Neural progenitor cell (in vitro differentiated cells): ENCODE data around the gene SFT2D3. TPM values are rescaled to one million over a fixed set of nuclear protein-coding genes. Genes with fewer than 3 reads are reported as not detected.

ENCODE experiments used
- DNase-seq: peaks from one replicate; pipeline ENCODE4 v3.0.0-alpha.2; 2016; ENCODE audit warnings: low spot score
- H2AFZ ChIP-seq: fragments of 200-600 bp; sonication (generic); replicated peaks from 2 replicates; pipeline ENCODE4 v1.6.1; 2016; ENCODE audit warnings: antibody characterized with exemption
- H3F3A ChIP-seq: fragments of 200-600 bp; sonication (generic); 2 replicates; pipeline ENCODE4 v1.6.1; 2016; ENCODE audit warnings: antibody characterized with exemption, low read depth
- H3K27ac ChIP-seq: fragments of 200-600 bp; sonication (generic); 2 replicates; pipeline ENCODE4 v1.5.1; 2016; ENCODE audit warnings: mild to moderate bottlenecking
- H3K27me3 ChIP-seq: fragments of 200-600 bp; sonication (generic); 2 replicates; pipeline ENCODE4 v1.6.1; 2016; ENCODE audit warnings: mild to moderate bottlenecking, moderate library complexity
- H3K36me3 ChIP-seq: fragments of 200-600 bp; sonication (generic); 2 replicates; pipeline ENCODE4 v1.5.1; 2016
- H3K4me1 ChIP-seq: fragments of 200-600 bp; sonication (generic); 2 replicates; pipeline ENCODE4 v1.6.1; 2016; ENCODE audit warnings: mixed run types
- H3K4me2 ChIP-seq: fragments of 200-600 bp; sonication (generic); 2 replicates; pipeline ENCODE4 v1.6.1; 2016
- H3K4me3 ChIP-seq: fragments of 200-600 bp; sonication (generic); 2 replicates; pipeline ENCODE4 v1.5.1; 2016
- H3K79me2 ChIP-seq: fragments of 200-600 bp; sonication (generic); 2 replicates; pipeline ENCODE4 v1.6.1; 2016; ENCODE audit warnings: low read depth
- H3K9ac ChIP-seq: fragments of 200-600 bp; sonication (generic); 2 replicates; pipeline ENCODE4 v1.6.1; 2016
- H3K9me3 ChIP-seq: fragments of 200-600 bp; sonication (generic); 2 replicates; pipeline ENCODE4 v1.5.1; 2016; ENCODE audit warnings: low read depth
- H4K20me1 ChIP-seq: fragments of 200-600 bp; sonication (generic); 2 replicates; pipeline ENCODE4 v1.6.1; 2016; ENCODE audit warnings: low read depth
- H3K27ac Mint-ChIP-seq: 3 replicates; pipeline ENCODE4 v1.8.0; 2021; ENCODE audit warnings: mixed read lengths
- H3K27me3 Mint-ChIP-seq: 2 replicates; pipeline ENCODE4 v1.8.0; 2022; ENCODE audit warnings: low read depth, mild to moderate bottlenecking, inconsistent platforms, moderate library complexity, mixed read lengths; ENCODE audit not compliant: insufficient read depth
- H3K36me3 Mint-ChIP-seq: 3 replicates; pipeline ENCODE4 v1.8.0; 2021; ENCODE audit warnings: mixed read lengths
- H3K4me1 Mint-ChIP-seq: 3 replicates; pipeline ENCODE4 v1.8.0; 2021; ENCODE audit warnings: mixed read lengths
- H3K4me3 Mint-ChIP-seq: 3 replicates; pipeline ENCODE4 v1.8.0; 2021; ENCODE audit warnings: mild to moderate bottlenecking, moderate library complexity, mixed read lengths
- H3K9me3 Mint-ChIP-seq: 3 replicates; pipeline ENCODE4 v1.8.0; 2020; ENCODE audit warnings: mixed read lengths
- CTCF ChIP-seq: fragments of 200-600 bp; sonication (generic); IDR thresholded peaks from 2 replicates; pipeline ENCODE4 v1.5.1; 2017; ENCODE audit warnings: antibody characterized with exemption, mild to moderate bottlenecking
- EZH2 ChIP-seq: fragments of 200-600 bp; sonication (generic); IDR thresholded peaks from 2 replicates; pipeline ENCODE4 v1.6.1; 2017; ENCODE audit warnings: antibody characterized with exemption, mild to moderate bottlenecking, moderate library complexity
- EZH2phosphoT487 ChIP-seq: fragments of 200-600 bp; sonication (generic); IDR thresholded peaks from 2 replicates; pipeline ENCODE4 v1.6.1; 2017; ENCODE audit warnings: antibody characterized with exemption
- total RNA-seq: library from RNA; depleted of rRNA; stranded (reverse); fragments of >200 nt; gene quantifications from 2 replicates; pipeline ENCODE4 v1.2.3, GENCODE V29; 2015; ENCODE audit warnings: low replicate concordance

SFT2D3 gene
- total RNA-seq, 1 donor from 2014 or later, result 30.6 TPM

GRCh38 chr2:127700527-127701192 is 637 bp upstream of the SFT2D3 start:
- Histone ChIP-seq H3K36me3 (peaks cover 2% of the 10 kb centered on the region), H3K27ac (peak overlapping the region; percentile 11), H4K20me1 (peaks cover 29% of the 10 kb centered on the region), H3K9me3 (no peaks in the 10 kb centered on the region), H3F3A (peaks cover 40% of the 10 kb centered on the region), H3K27me3 (peaks cover 2% of the 10 kb centered on the region), H3K4me3 (peak overlapping the region; percentile 84), H3K4me1 (peaks cover 29% of the 10 kb centered on the region), H2AFZ (peak overlapping the region; percentile 71), H3K9ac (no peak overlapping the region), H3K79me2 (peaks cover 32% of the 10 kb centered on the region), H3K4me2 (peak overlapping the region; percentile 82)
- Mint-ChIP-seq H3K4me1 (peaks cover 20% of the 10 kb centered on the region), H3K4me3 (peak overlapping the region; percentile 94), H3K9me3 (peaks cover 2% of the 10 kb centered on the region), H3K36me3 (peaks cover 11% of the 10 kb centered on the region), H3K27me3 (peaks cover 2% of the 10 kb centered on the region), H3K27ac (peak overlapping the region; percentile 99)
- TF ChIP-seq EZH2phosphoT487 (no peak), EZH2 (peak; percentile 34)
- peak; percentile 77 for DNase-seq

DNA sequence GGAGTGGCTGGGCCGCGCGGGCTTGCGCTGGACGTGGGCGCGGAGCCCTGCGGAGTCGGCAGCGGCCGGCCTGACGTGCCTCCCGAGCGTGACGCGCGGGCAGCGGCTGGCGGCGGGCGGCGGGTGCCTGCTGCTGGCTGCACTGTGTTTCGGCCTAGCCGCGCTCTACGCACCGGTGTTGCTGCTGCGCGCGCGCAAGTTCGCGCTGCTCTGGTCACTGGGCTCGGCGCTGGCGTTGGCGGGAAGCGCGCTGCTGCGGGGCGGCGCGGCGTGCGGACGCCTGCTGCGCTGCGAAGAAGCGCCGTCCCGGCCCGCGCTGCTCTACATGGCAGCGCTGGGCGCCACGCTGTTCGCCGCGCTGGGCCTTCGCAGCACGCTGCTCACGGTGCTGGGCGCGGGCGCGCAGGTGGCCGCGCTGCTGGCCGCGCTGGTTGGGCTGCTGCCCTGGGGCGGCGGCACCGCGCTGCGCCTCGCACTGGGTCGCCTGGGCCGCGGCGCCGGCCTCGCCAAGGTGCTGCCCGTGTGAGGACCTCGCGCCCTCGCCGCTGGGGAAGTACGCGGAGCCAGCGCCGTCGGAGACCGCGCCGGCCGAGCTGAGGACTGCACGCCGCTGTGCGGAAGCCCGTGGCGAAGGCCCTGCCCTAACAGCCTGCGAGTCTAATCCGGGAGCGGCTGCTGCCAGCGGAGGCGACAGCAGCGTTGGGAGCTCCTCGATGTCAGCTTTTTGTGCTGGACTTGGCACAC is 526 bp downstream of the SFT2D3 start:
- H2AFZ ChIP-seq, result peak overlapping the region; percentile 59
- H3K27ac ChIP-seq, result peak overlapping the region; percentile 93
- peaks cover 2% of the 10 kb centered on the region for H3K9me3 Mint-ChIP-seq

DNA sequence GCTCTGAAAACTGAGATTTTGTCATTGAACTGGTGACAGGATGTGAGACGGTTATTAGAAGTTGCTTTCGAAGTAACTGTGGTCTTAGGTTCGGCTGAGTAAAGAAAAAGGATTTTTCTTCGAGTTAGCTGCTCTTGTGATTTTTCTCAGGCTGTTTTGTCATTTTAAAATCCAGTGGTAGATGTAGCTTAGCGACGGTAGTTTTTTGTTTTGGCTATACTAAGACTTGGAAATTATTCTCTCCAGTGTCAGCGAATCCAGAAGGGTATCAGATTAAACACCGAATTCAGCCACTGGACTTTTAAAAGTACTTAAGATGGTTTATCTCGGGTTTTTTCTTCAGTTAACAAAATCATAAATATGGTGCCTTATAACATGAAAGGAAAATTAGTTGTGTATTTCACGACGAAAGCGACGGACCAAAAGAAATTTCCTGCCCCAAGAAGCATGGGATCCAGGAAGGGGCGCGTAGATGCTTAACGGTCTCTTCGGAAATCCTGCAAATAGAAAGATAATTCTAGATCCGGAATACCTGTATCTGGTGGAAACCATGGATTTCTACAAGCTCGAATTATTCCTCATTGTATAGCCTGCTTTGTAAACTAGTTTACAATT is 1.2 kb downstream of the SFT2D3 start:
- peaks cover 15% of the 10 kb centered on the region for H3K36me3 Mint-ChIP-seq
- Histone ChIP-seq H4K20me1 (peaks cover 29% of the 10 kb centered on the region), H3K9ac (peak overlapping the region; percentile 5), H3K9me3 (no peaks in the 10 kb centered on the region), H3K36me3 (peaks cover 5% of the 10 kb centered on the region), H3K79me2 (peaks cover 32% of the 10 kb centered on the region), H3K27ac (peak overlapping the region; percentile 93), H3K4me2 (peak overlapping the region; percentile 82), H3K4me1 (peaks cover 29% of the 10 kb centered on the region), H3K27me3 (no peaks in the 10 kb centered on the region), H3F3A (peaks cover 43% of the 10 kb centered on the region), H3K4me3 (peak overlapping the region; percentile 84), H2AFZ (no peak overlapping the region)
- peak overlapping the region; percentile 64 for H3K27ac Mint-ChIP-seq
- no peak for DNase-seq
- H3K27me3 Mint-ChIP-seq, result no peaks in the 10 kb centered on the region
- H3K4me1 Mint-ChIP-seq, result peaks cover 20% of the 10 kb centered on the region
- H3K4me3 Mint-ChIP-seq, result peak overlapping the region; percentile 89
- no peak for TF ChIP-seq EZH2
- TF ChIP-seq CTCF, result no peak
- no peak for TF ChIP-seq EZH2phosphoT487
- H3K9me3 Mint-ChIP-seq, result peaks cover 2% of the 10 kb centered on the region

More for the DNA sequence above, 526 bp downstream of the SFT2D3 start:
- Histone ChIP-seq H3K9ac (peak overlapping the region; percentile 66), H3F3A (peaks cover 43% of the 10 kb centered on the region), H3K79me2 (peaks cover 32% of the 10 kb centered on the region), H4K20me1 (peaks cover 29% of the 10 kb centered on the region), H3K4me1 (peaks cover 29% of the 10 kb centered on the region), H3K27me3 (no peaks in the 10 kb centered on the region), H3K36me3 (peaks cover 5% of the 10 kb centered on the region), H3K4me3 (peak overlapping the region; percentile 84), H3K4me2 (peak overlapping the region; percentile 82), H3K9me3 (no peaks in the 10 kb centered on the region)
- peak; percentile 89 for DNase-seq
- peak overlapping the region; percentile 94 for H3K4me3 Mint-ChIP-seq
- TF ChIP-seq EZH2 (no peak), EZH2phosphoT487 (no peak), CTCF (peak; percentile 13)
- H3K27ac Mint-ChIP-seq, result peak overlapping the region; percentile 64
- H3K4me1 Mint-ChIP-seq, result peaks cover 20% of the 10 kb centered on the region
- peaks cover 12% of the 10 kb centered on the region for H3K36me3 Mint-ChIP-seq
- H3K27me3 Mint-ChIP-seq, result peaks cover 2% of the 10 kb centered on the region
